GM19193 (cell line): ENCODE results near the gene RGS18.

Experiments used
- POLR2A ChIP-seq: IDR thresholded peaks from 4 replicates; pipeline ENCODE4 v1.6.1; 2011; ENCODE audit not compliant: insufficient read depth, insufficient read length; ENCODE audit errors: extremely low read depth

RGS18 gene

GRCh38 chr1:192225703-192226102 is 67.4 kb downstream of the RGS18 start:
- TF ChIP-seq POLR2A = no peak

GRCh38 chr1:192227330-192227729 is 69.1 kb downstream of the RGS18 start:
- TF ChIP-seq POLR2A = no peak

- TF ChIP-seq POLR2A = no peak
These were observed 74.7 kb downstream of the RGS18 start for GRCh38 chr1:192232817-192233417.

- no peak for TF ChIP-seq POLR2A
These were observed 76.9 kb downstream of the RGS18 start for GRCh38 chr1:192235127-192235526.
